ENCODE data around the gene PCBP3. TPM values are rescaled to one million over a fixed set of nuclear protein-coding genes. Genes with fewer than 3 reads are reported as not detected.
A peak's percentile ranks its signal among the peaks of the same experiment; 100 is the strongest.

PCBP3 gene
- total RNA-seq, 1 donor from 2014 or later, result 72.7 TPM

DNA sequence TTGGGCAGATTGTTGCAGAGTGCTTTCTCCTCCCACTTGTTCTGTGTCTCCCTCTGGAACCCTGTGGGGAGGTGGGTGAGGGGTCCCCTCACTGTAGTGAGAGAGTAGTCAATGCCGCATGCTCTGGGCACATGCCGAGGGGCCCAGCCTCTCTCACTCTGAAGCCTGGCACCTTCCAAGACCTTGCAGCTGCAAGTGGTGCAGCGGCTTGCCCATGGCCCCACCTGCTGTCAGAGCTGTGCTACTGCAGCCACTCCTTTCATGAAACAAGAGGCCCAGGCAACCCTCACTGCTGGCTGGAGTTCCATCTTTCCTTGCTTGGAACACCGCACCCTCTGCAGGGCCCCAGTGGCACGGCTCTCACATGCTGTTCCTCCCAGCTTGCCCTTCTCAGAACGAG lies 279.6 kb downstream of the PCBP3 start:
- no peaks in the 10 kb centered on the region for H3K27me3 Mint-ChIP-seq (ENCODE audit: unreplicated experiment)
- DNase-seq, result peak; percentile 83
- H3K4me3 Mint-ChIP-seq (ENCODE audit: unreplicated experiment), result no peak overlapping the region
- peaks cover 12% of the 10 kb centered on the region for H3K9me3 Mint-ChIP-seq (ENCODE audit: unreplicated experiment)
- H3K36me3 Mint-ChIP-seq (ENCODE audit: unreplicated experiment), result peaks cover 11% of the 10 kb centered on the region
- TF ChIP-seq CTCF (IDR thresholded peaks at IDR 0.05; ENCODE audit: partially characterized antibody, unreplicated experiment), result peak; percentile 88
- no peak overlapping the region for H3K27ac Mint-ChIP-seq (ENCODE audit: unreplicated experiment)
- H3K4me1 Mint-ChIP-seq (ENCODE audit: low read depth, unreplicated experiment), result peaks cover 2% of the 10 kb centered on the region

- TF ChIP-seq CTCF (IDR thresholded peaks at IDR 0.05; ENCODE audit: partially characterized antibody, unreplicated experiment), result no peak
- H3K36me3 Mint-ChIP-seq (ENCODE audit: unreplicated experiment), result peaks cover 11% of the 10 kb centered on the region
- peaks cover 9% of the 10 kb centered on the region for H3K9me3 Mint-ChIP-seq (ENCODE audit: unreplicated experiment)
- H3K27me3 Mint-ChIP-seq (ENCODE audit: unreplicated experiment), result peaks cover 2% of the 10 kb centered on the region
- peaks cover 2% of the 10 kb centered on the region for H3K4me1 Mint-ChIP-seq (ENCODE audit: low read depth, unreplicated experiment)
- DNase-seq, result no peak
- no peak overlapping the region for H3K27ac Mint-ChIP-seq (ENCODE audit: unreplicated experiment)
- no peak overlapping the region for H3K4me3 Mint-ChIP-seq (ENCODE audit: unreplicated experiment)
Observed at GRCh38 chr21:45926281-45926680, 282.8 kb downstream of the PCBP3 start.

DNA sequence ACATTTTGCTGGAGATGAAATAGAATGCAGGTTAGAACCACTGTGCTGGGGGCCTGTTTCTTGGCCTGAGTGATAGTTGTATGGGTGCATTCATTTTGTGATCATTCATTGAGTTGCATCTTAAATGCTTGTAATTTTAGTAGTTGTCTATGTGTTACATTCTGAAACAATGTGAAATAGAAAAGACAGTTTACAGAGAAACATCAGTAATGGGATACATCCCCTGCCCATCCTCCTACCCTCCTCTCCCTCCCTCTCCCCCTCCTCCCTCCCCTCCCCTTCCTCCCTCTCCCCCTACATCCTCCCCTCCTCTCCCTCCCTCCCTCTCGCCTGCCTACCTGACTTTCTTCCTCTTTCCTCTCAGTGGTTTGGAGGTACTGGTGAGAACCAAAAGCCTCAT lies 283.5 kb downstream of the PCBP3 start:
- peak overlapping the region; percentile 23 for H3K27ac Mint-ChIP-seq (ENCODE audit: unreplicated experiment)
- peaks cover 9% of the 10 kb centered on the region for H3K9me3 Mint-ChIP-seq (ENCODE audit: unreplicated experiment)
- peaks cover 2% of the 10 kb centered on the region for H3K27me3 Mint-ChIP-seq (ENCODE audit: unreplicated experiment)
- peaks cover 18% of the 10 kb centered on the region for H3K36me3 Mint-ChIP-seq (ENCODE audit: unreplicated experiment)
- no peak overlapping the region for H3K4me3 Mint-ChIP-seq (ENCODE audit: unreplicated experiment)
- no peak for TF ChIP-seq CTCF (IDR thresholded peaks at IDR 0.05; ENCODE audit: partially characterized antibody, unreplicated experiment)
- no peak for DNase-seq
- H3K4me1 Mint-ChIP-seq (ENCODE audit: low read depth, unreplicated experiment), result peaks cover 2% of the 10 kb centered on the region

- H3K36me3 Mint-ChIP-seq (ENCODE audit: unreplicated experiment), result peaks cover 27% of the 10 kb centered on the region
Observed at GRCh38 chr21:45927851-45928850, 284.6 kb downstream of the PCBP3 start.

More at GRCh38 chr21:45927851-45928850, 284.6 kb downstream of the PCBP3 start:
- no peak for DNase-seq
- Mint-ChIP-seq H3K27ac (ENCODE audit: unreplicated experiment) (no peak overlapping the region), H3K27me3 (ENCODE audit: unreplicated experiment) (peaks cover 5% of the 10 kb centered on the region), H3K9me3 (ENCODE audit: unreplicated experiment) (peaks cover 13% of the 10 kb centered on the region), H3K4me3 (ENCODE audit: unreplicated experiment) (no peak overlapping the region), H3K4me1 (ENCODE audit: low read depth, unreplicated experiment) (peaks cover under 1% of the 10 kb centered on the region)
- no peak for TF ChIP-seq CTCF (IDR thresholded peaks at IDR 0.05; ENCODE audit: partially characterized antibody, unreplicated experiment)
